ENCODE measurements around the gene UVRAG.

Gene UVRAG

DNA sequence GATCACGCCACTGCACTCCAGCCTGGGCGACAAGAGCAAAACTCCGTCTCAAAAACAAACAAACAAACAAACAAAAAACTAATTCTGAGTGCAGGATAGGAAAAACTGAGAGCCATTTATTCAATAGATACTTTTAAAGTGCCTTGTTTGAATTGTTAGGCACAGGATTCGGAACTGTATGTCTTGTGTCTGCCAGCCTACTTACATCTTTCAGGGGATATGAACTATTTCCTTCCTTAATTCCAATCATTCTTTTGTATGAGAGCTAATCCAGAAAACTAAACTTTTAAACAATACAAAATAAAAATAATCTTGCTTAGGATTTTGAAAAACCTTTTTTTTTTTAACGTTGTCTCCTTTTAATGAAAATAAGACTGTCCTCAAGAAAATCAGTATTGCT lies 12.6 kb downstream of the UVRAG start:
- in situ Hi-C loops (cut with MboI; ENCODE audit: low pct_unique_long_range_greater_than_20kb, low sequenced_read_pairs, unreplicated experiment), result no loop called here
- TF ChIP-seq, protein P1, sequence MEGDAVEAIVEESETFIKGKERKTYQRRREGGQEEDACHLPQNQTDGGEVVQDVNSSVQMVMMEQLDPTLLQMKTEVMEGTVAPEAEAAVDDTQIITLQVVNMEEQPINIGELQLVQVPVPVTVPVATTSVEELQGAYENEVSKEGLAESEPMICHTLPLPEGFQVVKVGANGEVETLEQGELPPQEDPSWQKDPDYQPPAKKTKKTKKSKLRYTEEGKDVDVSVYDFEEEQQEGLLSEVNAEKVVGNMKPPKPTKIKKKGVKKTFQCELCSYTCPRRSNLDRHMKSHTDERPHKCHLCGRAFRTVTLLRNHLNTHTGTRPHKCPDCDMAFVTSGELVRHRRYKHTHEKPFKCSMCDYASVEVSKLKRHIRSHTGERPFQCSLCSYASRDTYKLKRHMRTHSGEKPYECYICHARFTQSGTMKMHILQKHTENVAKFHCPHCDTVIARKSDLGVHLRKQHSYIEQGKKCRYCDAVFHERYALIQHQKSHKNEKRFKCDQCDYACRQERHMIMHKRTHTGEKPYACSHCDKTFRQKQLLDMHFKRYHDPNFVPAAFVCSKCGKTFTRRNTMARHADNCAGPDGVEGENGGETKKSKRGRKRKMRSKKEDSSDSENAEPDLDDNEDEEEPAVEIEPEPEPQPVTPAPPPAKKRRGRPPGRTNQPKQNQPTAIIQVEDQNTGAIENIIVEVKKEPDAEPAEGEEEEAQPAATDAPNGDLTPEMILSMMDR (IDR thresholded peaks at IDR 0.05; ENCODE audit: extremely low read depth, insufficient read depth, missing control alignments), result no peak
- no peak for DNase-seq (ENCODE audit: low spot score)

DNA sequence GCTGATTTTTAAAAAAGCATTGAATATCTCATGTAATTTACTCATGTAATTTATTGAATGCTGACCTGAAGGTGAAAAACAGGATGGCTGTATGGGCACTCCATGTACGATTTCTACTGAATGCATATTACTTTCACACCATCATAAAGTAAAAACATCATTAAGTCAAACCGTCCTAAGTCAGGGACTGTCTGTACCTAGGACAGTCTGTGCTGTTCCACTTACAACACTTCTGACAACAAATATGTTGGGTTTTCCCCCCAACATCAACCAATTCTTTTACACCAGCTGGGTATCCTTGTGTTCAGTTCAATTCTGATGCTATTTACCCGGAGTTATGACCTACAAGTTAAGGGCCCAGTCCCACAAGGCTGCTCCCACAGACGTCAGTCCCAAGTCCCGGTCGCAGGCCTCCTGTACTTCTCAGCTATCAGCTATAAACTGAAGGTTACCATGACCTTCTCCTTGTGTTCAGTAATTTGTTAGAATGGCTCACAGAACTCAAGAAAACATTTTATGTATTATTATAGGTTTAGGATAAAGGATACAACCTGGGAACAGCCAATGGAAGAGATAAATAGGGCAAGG lies 17.0 kb downstream of the UVRAG start:
- DNase-seq (ENCODE audit: low spot score), result no peak
- TF ChIP-seq, protein P1 (IDR thresholded peaks at IDR 0.05; ENCODE audit: extremely low read depth, insufficient read depth, missing control alignments), result no peak
- in situ Hi-C loops (cut with MboI; ENCODE audit: low pct_unique_long_range_greater_than_20kb, low sequenced_read_pairs, unreplicated experiment), result no loop called here

DNA sequence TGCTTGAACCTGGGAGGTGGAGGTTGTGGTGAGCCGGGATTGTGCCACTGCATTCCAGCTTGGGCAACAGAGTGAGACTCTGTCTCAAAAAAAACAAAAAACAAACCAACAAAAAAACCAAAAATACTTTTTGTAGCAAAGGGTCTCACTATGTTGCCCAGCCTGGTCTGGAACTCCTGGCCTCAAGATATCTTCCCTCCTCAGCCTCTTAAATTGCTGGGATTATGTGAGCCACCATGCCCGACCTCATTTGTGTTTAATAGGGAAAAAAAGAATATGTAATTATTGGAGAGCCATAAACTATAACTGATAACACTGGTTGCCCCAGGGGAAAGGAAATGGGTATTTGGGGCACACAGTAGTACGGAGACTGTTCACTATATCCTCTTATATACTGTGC lies 19.7 kb downstream of the UVRAG start:
- TF ChIP-seq, protein P1 (IDR thresholded peaks at IDR 0.05; ENCODE audit: extremely low read depth, insufficient read depth, missing control alignments), result no peak
- in situ Hi-C loops (cut with MboI; ENCODE audit: low pct_unique_long_range_greater_than_20kb, low sequenced_read_pairs, unreplicated experiment), result no loop called here
- DNase-seq (ENCODE audit: low spot score), result no peak

DNA sequence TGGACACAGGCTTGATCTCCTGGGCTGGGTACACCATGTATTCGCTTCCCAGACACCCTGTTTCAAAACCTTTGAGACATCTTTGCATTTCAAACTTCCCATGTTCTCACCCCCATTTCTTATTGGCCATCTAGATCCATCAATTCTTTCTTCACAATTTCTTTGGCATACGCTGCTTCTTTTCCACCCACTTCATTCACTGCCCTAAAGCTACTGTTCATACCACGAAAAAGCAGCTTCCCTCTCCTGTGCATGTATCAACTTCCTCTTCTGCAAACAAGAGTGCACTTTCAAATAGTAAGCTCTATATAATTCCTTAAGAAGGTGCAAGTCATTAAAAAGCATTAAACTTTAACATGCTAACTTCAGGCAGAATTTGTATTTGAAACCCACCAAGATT lies 21.4 kb downstream of the UVRAG start:
- in situ Hi-C loops (cut with MboI; ENCODE audit: low pct_unique_long_range_greater_than_20kb, low sequenced_read_pairs, unreplicated experiment), result no loop called here
- TF ChIP-seq, protein P1 (IDR thresholded peaks at IDR 0.05; ENCODE audit: extremely low read depth, insufficient read depth, missing control alignments), result no peak
- DNase-seq (ENCODE audit: low spot score), result no peak

DNA sequence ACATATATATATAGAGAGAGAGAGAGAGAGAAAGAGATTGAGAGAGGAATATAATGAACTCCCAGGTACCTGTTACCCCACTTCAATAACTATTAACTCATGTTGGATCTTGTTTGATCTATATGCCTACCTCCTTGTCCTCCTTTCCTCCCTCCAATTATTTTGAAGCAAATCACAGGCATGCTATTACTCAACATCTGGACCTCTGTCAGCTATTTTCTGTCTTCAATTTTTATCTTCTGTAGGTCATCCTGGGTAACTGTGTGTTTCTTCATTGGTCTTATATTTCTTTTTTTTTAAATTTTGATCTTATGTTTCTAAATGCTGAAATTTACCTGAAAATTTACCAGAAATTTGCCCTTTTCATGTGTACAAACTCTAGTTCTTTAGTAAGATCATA lies 24.8 kb downstream of the UVRAG start:
- no peak for DNase-seq (ENCODE audit: low spot score)
- in situ Hi-C loops (cut with MboI; ENCODE audit: low pct_unique_long_range_greater_than_20kb, low sequenced_read_pairs, unreplicated experiment), result no loop called here
- TF ChIP-seq, protein P1 (IDR thresholded peaks at IDR 0.05; ENCODE audit: extremely low read depth, insufficient read depth, missing control alignments), result no peak

- no peak for DNase-seq (ENCODE audit: low spot score)
- in situ Hi-C loops (cut with MboI; ENCODE audit: low pct_unique_long_range_greater_than_20kb, low sequenced_read_pairs, unreplicated experiment), result no loop called here
- TF ChIP-seq, protein P1 (IDR thresholded peaks at IDR 0.05; ENCODE audit: extremely low read depth, insufficient read depth, missing control alignments), result no peak
Observed at GRCh38 chr11:75840522-75840921, 25.5 kb downstream of the UVRAG start.

DNA sequence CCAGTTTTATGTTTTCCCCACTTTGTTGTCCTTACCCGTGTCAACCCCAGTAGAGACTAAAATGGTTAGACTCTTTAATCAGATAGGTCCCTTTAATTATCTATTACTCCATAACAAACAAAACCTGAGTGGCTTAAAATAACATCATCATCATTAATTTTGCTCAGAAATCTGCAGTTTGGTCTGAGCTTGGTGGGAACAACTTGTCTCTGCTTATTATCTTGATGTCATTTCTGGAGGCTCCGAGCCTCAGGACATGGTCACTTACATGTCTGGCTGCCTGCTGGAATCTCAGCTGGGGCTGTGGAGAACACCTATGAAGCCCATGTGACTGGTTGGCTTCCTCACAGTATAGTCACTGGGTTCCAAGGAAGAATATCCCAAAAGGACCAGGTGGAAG lies 26.7 kb downstream of the UVRAG start:
- TF ChIP-seq, protein P1 (IDR thresholded peaks at IDR 0.05; ENCODE audit: extremely low read depth, insufficient read depth, missing control alignments), result no peak
- in situ Hi-C loops (cut with MboI; ENCODE audit: low pct_unique_long_range_greater_than_20kb, low sequenced_read_pairs, unreplicated experiment), result no loop called here

More for the DNA sequence above, 26.7 kb downstream of the UVRAG start:
- DNase-seq (ENCODE audit: low spot score), result no peak
